Hair follicular keratinocyte (primary cell): ENCODE data around the gene ATXN3. TPM values are rescaled to one million over a fixed set of nuclear protein-coding genes. Genes with fewer than 3 reads are reported as not detected.

Experiments used
- total RNA-seq: library from RNA; depleted of rRNA; stranded (reverse); fragments of >200 nt; gene quantifications from 2 replicates; pipeline ENCODE4 v1.2.3, GENCODE V29; 2015

ATXN3 gene
- 14.6 and 37.3 TPM in 2 replicates for total RNA-seq

DNA sequence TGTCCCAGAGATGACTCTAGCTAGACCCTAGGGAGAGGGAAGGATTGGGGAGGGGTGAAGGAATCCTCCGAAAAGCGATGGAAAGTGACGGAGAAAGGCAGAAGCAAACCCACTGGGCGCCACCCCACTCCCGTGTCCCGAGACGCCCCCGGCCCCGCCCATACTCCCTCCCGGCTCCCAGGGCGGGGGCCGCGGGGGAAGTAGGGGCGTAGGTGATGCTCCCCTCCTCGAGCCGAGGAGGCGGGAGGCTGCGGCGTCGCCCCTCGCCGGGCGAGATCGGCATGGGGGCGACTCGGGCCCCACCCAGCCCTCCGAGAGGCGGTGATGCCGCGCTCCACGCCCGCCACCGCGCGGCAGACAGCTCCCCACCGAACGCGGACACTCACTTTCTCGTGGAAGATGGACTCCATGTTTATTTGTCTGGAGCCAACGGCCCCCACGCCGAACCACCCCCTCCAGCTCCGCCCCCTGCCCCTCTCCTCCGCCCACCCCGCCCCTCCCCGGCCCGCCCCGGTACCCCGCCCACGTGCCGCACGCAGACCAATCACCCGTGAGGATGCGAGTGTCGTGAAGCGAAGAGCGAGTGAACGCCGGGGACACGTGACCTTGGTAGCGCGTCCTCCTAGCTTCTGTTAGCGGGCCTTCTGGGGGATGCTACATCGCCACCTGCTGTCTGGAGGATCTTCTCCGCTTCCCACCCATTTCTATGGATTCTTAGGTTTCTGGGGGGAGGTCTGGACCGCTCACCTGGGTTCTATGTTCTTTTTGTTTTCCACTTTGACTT, at the start of gene ATXN3:
ATXN3 (minus strand) TSS at position 440 of the 784 bp plus-strand sequence; CDS start at position 410, 30 bp downstream.

DNA sequence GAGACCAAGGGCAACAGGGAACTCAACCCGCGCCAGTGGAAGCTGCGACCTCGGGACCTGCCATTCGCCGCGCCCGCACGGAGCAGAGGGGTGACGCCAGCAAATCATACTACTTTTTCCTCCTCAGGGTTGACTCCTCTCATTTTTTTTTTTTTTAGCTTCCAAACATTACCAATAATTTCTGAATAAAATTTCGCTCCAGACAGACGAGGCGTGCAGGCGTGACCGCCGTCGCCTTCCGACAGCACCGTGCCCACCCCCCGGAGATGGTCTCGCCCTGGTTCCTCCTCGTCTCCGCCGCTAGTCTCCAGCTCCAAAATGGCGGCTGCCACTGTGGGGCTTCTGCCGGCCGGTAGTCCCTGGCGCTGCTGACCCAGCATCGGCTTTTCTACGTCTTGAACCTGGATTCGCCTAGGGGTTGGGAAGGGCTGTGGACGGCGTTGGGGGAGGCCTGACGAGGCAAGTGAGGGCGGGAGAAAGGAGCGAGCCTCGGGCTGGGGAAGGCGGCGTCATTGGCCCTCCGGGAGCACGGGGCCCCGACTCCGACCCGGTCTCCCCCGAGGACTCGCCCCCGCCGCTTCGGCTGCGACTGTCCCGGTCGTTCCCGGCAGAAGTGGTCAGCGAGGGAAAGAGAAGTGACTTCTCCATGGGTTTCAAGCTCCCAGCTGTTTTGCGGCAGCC, 15.4 kb upstream of the ATXN3 start, which contains the start of the genes CPSF2 and NDUFB1:
CPSF2 (plus strand) TSS at position 300 of the 681 bp plus-strand sequence. CDS start 9,016 bp downstream, outside the sequence.
NDUFB1 (minus strand) TSS at position 37 of the 681 bp plus-strand sequence. CDS start 4,069 bp downstream, outside the sequence.

GRCh38 chr14:92039719-92040430, 66.5 kb downstream of the ATXN3 start, which contains the start of gene TRIP11:
TSS of gene TRIP11 (minus strand) at chr14:92040059. CDS start at chr14:92039685, 374 bp downstream.

Other genes with a start within 250 kb of the ATXN3 start
- gene TC2N, start 239.0 kb downstream of the ATXN3 start, total RNA-seq, result 9.6 and 15.1 TPM in 2 replicates
- gene FBLN5, start 158.9 kb downstream of the ATXN3 start, total RNA-seq, result 0.31 and 1.4 TPM in 2 replicates
- gene TRIP11, start 66.5 kb downstream of the ATXN3 start, total RNA-seq, result 13.9 and 16.1 TPM in 2 replicates
- gene NDUFB1, start 15.1 kb upstream of the ATXN3 start, total RNA-seq, result 302 and 389 TPM in 2 replicates
- gene CPSF2, start 15.4 kb upstream of the ATXN3 start, total RNA-seq, result 33.1 and 34.2 TPM in 2 replicates
- gene SLC24A4, start 216.6 kb upstream of the ATXN3 start, total RNA-seq, result 0.08 TPM in 1 of 2 replicates, not detected in the other